Measurements from ENCODE around the gene SLC22A7. TPM values are rescaled to one million over a fixed set of nuclear protein-coding genes. Genes with fewer than 3 reads are reported as not detected.

SLC22A7 gene
- total RNA-seq, 1 donor from 2014 or later, result 1.8 TPM

GRCh38 chr6:43274127-43274915 is 23.7 kb upstream of the SLC22A7 start:
- TF ChIP-seq, protein P1, sequence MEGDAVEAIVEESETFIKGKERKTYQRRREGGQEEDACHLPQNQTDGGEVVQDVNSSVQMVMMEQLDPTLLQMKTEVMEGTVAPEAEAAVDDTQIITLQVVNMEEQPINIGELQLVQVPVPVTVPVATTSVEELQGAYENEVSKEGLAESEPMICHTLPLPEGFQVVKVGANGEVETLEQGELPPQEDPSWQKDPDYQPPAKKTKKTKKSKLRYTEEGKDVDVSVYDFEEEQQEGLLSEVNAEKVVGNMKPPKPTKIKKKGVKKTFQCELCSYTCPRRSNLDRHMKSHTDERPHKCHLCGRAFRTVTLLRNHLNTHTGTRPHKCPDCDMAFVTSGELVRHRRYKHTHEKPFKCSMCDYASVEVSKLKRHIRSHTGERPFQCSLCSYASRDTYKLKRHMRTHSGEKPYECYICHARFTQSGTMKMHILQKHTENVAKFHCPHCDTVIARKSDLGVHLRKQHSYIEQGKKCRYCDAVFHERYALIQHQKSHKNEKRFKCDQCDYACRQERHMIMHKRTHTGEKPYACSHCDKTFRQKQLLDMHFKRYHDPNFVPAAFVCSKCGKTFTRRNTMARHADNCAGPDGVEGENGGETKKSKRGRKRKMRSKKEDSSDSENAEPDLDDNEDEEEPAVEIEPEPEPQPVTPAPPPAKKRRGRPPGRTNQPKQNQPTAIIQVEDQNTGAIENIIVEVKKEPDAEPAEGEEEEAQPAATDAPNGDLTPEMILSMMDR (IDR thresholded peaks at IDR 0.05), result no peak
- no peaks in the 10 kb centered on the region for H3K9me3 ChIP-seq
- intact Hi-C loops (cut with DNase I), result no loop called here
- H3K4me3 ChIP-seq, result no peak overlapping the region
- H3K36me3 ChIP-seq, result no peaks in the 10 kb centered on the region
- no peak for DNase-seq (ENCODE audit: low spot score in 2 of 2)
- H3K4me1 ChIP-seq, result peaks cover 6 to 9% of the 10 kb centered on the region in 2 donors
- no peak overlapping the region for H3K27ac ChIP-seq
- peaks cover 12% of the 10 kb centered on the region for H3K27me3 ChIP-seq

GRCh38 chr6:43274916-43275597 is 23.0 kb upstream of the SLC22A7 start:
- H3K27ac ChIP-seq, result no peak overlapping the region
- H3K4me1 ChIP-seq, result peaks cover 6 to 9% of the 10 kb centered on the region in 2 donors
- DNase-seq (ENCODE audit: low spot score in 2 of 2), result no peak
- intact Hi-C loops (cut with DNase I), result no loop called here
- no peaks in the 10 kb centered on the region for H3K36me3 ChIP-seq
- TF ChIP-seq, protein P1 (IDR thresholded peaks at IDR 0.05), result no peak
- no peaks in the 10 kb centered on the region for H3K9me3 ChIP-seq
- peaks cover 5% of the 10 kb centered on the region for H3K27me3 ChIP-seq
- H3K4me3 ChIP-seq, result peak overlapping the region; percentile 40 to 68

DNA sequence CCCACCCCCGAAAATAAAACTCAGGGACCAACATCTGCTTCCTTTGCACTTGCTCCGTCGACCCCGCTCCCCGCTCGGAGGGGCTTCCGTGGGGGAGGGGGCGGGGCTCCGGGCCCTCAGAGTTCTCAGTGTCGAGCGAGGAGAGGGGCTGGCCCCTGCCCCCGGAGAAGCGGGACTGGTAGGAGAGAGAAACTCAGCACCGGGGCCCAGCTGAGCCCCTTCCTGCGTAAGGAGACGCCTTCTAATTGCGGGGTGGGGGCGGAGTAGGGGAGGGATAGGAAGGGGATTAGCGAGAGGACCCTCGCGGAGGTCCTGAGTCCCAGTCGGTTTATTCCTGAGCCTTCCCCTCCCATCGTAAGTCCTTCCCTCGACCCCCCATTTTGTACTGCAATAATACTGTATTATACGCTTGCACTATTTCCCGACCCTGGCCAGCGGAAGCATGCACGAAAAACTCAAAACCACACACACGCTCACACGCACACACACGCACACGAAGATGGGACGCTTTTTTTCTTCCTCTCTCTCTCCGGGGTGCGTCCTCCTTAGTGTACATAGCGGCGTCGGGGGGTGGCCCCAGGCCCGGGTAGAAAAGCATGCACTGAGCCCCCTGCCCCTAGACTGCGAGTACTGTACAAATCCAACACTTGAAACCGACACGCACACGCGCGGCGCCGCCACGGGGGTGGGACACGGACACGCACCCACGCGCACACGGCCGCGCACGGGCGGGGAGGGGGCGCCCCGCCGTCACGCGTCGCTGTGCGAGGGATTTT is 22.1 kb upstream of the SLC22A7 start:
- no peak overlapping the region for H3K27ac ChIP-seq
- H3K27me3 ChIP-seq, result peaks cover 5% of the 10 kb centered on the region

GRCh38 chr6:43276577-43277305 is 21.3 kb upstream of the SLC22A7 start:
- H3K4me3 ChIP-seq, result no peak overlapping the region
- no peaks in the 10 kb centered on the region for H3K36me3 ChIP-seq
- no peak overlapping the region for H3K27ac ChIP-seq
- no peak for DNase-seq (ENCODE audit: low spot score in 2 of 2)
- H3K9me3 ChIP-seq, result no peaks in the 10 kb centered on the region
- intact Hi-C loops (cut with DNase I), result no loop called here
- TF ChIP-seq, protein P1 (IDR thresholded peaks at IDR 0.05), result no peak
- peaks cover 5% of the 10 kb centered on the region for H3K27me3 ChIP-seq
- H3K4me1 ChIP-seq, result peaks cover 6 to 9% of the 10 kb centered on the region in 2 donors

More for the DNA sequence above, 22.1 kb upstream of the SLC22A7 start:
- TF ChIP-seq, protein P1 (IDR thresholded peaks at IDR 0.05), result no peak
- Histone ChIP-seq H3K4me1 (peaks cover 6 to 9% of the 10 kb centered on the region in 2 donors), H3K9me3 (no peaks in the 10 kb centered on the region), H3K4me3 (peak overlapping the region; percentile 40 to 68), H3K36me3 (no peaks in the 10 kb centered on the region)
- intact Hi-C loops (cut with DNase I), result no loop called here
- no peak for DNase-seq (ENCODE audit: low spot score in 2 of 2)

- Histone ChIP-seq H3K9me3 (no peaks in the 10 kb centered on the region), H3K4me3 (no peak overlapping the region), H3K27me3 (peaks cover 5% of the 10 kb centered on the region), H3K27ac (no peak overlapping the region), H3K4me1 (peaks cover 6 to 9% of the 10 kb centered on the region in 2 donors), H3K36me3 (no peaks in the 10 kb centered on the region)
- intact Hi-C loops (cut with DNase I), result no loop called here
- TF ChIP-seq, protein P1 (IDR thresholded peaks at IDR 0.05), result no peak
- no peak for DNase-seq (ENCODE audit: low spot score in 2 of 2)
Observed at GRCh38 chr6:43277306-43277642, 20.8 kb upstream of the SLC22A7 start.

Measured in ascending aorta (tissue), 2 donors.